ENCODE measurements around the gene KCNQ1.

DNA sequence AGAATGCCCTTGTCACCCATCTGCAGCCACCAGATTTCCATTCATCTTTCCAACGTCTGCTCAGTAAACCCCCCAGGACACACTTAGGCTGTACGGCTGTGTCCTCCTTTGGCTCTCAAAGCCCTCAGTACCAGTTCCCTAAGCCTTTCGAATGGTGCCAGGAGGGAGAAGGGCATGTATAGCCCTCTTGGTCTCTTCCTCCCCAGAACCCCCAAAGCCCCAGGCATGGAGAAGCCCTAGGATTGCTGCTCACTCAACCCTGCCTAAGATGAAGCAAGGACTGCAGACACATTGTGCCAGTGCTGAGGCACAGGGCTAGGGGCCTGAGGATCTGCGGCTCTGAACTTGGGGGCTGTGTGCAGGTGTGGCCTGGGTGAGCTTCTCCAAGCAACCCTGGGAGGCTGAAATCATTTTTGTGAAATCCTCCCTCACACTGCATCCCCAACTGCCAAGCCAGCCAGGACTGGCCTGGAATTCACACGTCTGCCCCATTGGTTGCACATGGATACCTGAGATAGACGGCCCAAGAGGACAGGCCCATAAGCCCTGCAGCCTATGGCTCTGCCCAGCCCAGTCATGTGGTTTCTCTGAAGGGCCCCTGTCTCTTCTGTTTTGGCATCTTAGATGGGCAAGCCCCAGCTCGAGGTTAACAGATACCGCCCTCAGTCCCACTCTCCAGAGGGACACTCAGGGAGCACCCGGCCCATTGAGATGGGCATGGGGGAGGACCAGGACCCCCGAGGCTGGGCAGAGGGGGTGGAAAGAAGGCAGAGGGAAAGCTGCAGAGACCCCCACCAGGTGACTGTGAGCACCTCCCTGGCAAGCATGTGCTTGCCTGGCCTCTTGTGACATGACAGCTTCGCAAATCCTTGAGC, 221.0 kb downstream of the KCNQ1 start:
- TF ChIP-seq EZH2 (IDR thresholded peaks at IDR 0.05; ENCODE audit: borderline replicate concordance, insufficient read depth, low read depth, low read length, poor library complexity, severe bottlenecking) = no peak
- TF ChIP-seq CTCF (IDR thresholded peaks at IDR 0.05) = no peak

Data from B cell (primary cell).